GM12878 (cell line): ENCODE data around the gene SCYGR3.

ENCODE experiments used
- NFIC ChIP-seq: IDR thresholded peaks from 2 replicates; pipeline ENCODE4 v1.6.1; 2012; ENCODE audit warnings: low read depth, mild to moderate bottlenecking, inconsistent platforms, low read length, moderate library complexity
- RAD51 ChIP-seq: fragments of 450-650 bp; IDR thresholded peaks from 2 replicates; pipeline ENCODE4 v1.6.1; 2016; ENCODE audit warnings: moderate library complexity, mild to moderate bottlenecking, inconsistent platforms
- RFX5 ChIP-seq: IDR thresholded peaks from 2 replicates; pipeline ENCODE4 v1.6.1; 2011; ENCODE audit warnings: low read depth, low read length, improper control_type of control experiment
- SPI1 ChIP-seq: IDR thresholded peaks from 2 replicates; pipeline ENCODE4 v1.6.1; 2011; ENCODE audit warnings: low read depth, mild to moderate bottlenecking, low read length, moderate library complexity, borderline replicate concordance; ENCODE audit not compliant: insufficient read depth
- TARDBP ChIP-seq: IDR thresholded peaks from 2 replicates; pipeline ENCODE4 v1.6.1; 2016; ENCODE audit warnings: borderline replicate concordance

DNA sequence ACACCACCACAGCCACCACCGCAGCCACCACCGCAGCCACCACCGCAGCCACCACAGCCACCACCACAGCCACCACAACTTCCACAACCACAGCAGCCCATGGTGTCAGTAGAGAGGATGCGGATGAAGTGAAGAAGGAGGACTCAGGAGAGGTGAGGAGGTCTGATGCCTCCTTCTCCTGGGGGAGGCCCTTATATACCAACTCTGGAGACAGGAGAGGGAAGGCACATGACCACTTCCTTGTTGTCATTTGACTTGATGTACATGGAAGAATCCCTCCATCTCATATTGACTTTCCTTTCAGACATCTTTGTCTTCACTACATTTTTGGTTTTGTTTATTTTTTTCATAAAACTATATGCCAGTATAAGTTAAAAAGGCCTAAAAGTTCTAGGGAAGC is at the start of gene SCYGR3:
- TF ChIP-seq RFX5 (no peak), RAD51 (no peak), TARDBP (no peak), SPI1 (no peak), NFIC (no peak)
